Uterus (tissue), 2 donors: ENCODE measurements around the gene PTPRR.

Experiments used
- CTCF ChIP-seq, 4 experiments: fragments of 200-600 bp in 2 of 4; fragments of 450-650 bp in 2 of 4; sonication (generic) in 2 of 4; IDR thresholded peaks; one replicate each; pipeline ENCODE4 v1.5.1; 2016 to 2019; ENCODE audit warnings: antibody characterized with exemption in 4 of 4, mild to moderate bottlenecking in 2 of 4, moderate library complexity in 1 of 4
- POLR2A ChIP-seq, 2 donors: fragments of 450-650 bp; IDR thresholded peaks; one replicate each; pipeline ENCODE4 v1.6.1; 2016; ENCODE audit warnings: antibody characterized with exemption in 2 of 2, mild to moderate bottlenecking in 1 of 2, moderate library complexity in 1 of 2

- TF ChIP-seq CTCF (IDR thresholded peaks at IDR 0.05) (no peak), POLR2A (IDR thresholded peaks at IDR 0.05) (no peak)
Observed at GRCh38 chr12:70652451-70652850, 268.1 kb downstream of the PTPRR start.
